HTERT RPE-1 (cell line): ENCODE results near the gene ANKHD1.
"Not testable (repeated sequence)": the region's sequence is repeated elsewhere in the genome, so short reads cannot be mapped to it uniquely, and the experiment has no call there.

Experiments used
- in situ Hi-C: fragments of 300-500 bp; cut with MboI; formaldehyde crosslinking; loops from 4 replicates; pipeline ENCODE4 v1.14.3; 2020; ENCODE audit warnings: low sequenced_read_pairs

ANKHD1 gene

GRCh38 chr5:140421375-140421774 lies 19.7 kb downstream of the ANKHD1 start:
- in situ Hi-C loops, result not testable (repeated sequence)

GRCh38 chr5:140423609-140424008 lies 22.0 kb downstream of the ANKHD1 start:
- in situ Hi-C loops, result no loop called here

- in situ Hi-C loops, result no loop called here
Observed at GRCh38 chr5:140424135-140424534, 22.5 kb downstream of the ANKHD1 start.

GRCh38 chr5:140427726-140428125 lies 26.1 kb downstream of the ANKHD1 start:
- in situ Hi-C loops, result not testable (repeated sequence)

GRCh38 chr5:140429724-140430123 lies 28.1 kb downstream of the ANKHD1 start:
- in situ Hi-C loops, result no loop called here

GRCh38 chr5:140432212-140432611 lies 30.6 kb downstream of the ANKHD1 start:
- in situ Hi-C loops, result no loop called here

- in situ Hi-C loops, result no loop called here
Observed at GRCh38 chr5:140432916-140433315, 31.3 kb downstream of the ANKHD1 start.

- in situ Hi-C loops, result not testable (repeated sequence)
Observed at GRCh38 chr5:140457368-140457767, 55.7 kb downstream of the ANKHD1 start.

- in situ Hi-C loops, result no loop called here
Observed at GRCh38 chr5:140466981-140467742, 65.5 kb downstream of the ANKHD1 start.

- in situ Hi-C loops, result no loop called here
Observed at GRCh38 chr5:140468188-140468587, 66.6 kb downstream of the ANKHD1 start.

- in situ Hi-C loops, result no loop called here
Observed at GRCh38 chr5:140469259-140469658, 67.6 kb downstream of the ANKHD1 start.

- in situ Hi-C loops, result no loop called here
Observed at GRCh38 chr5:140480310-140481014, 78.8 kb downstream of the ANKHD1 start.

GRCh38 chr5:140481758-140482157 lies 80.1 kb downstream of the ANKHD1 start:
- in situ Hi-C loops, result no loop called here

GRCh38 chr5:140483055-140483454 lies 81.4 kb downstream of the ANKHD1 start:
- in situ Hi-C loops, result no loop called here

GRCh38 chr5:140488141-140488540 lies 86.5 kb downstream of the ANKHD1 start:
- in situ Hi-C loops, result not testable (repeated sequence)

GRCh38 chr5:140488914-140489313 lies 87.3 kb downstream of the ANKHD1 start:
- in situ Hi-C loops, result no loop called here

- in situ Hi-C loops, result no loop called here
Observed at GRCh38 chr5:140497897-140498296, 96.3 kb downstream of the ANKHD1 start.

GRCh38 chr5:140498591-140498990 lies 97.0 kb downstream of the ANKHD1 start:
- in situ Hi-C loops, result no loop called here

- in situ Hi-C loops, result no loop called here
Observed at GRCh38 chr5:140502834-140503233, 101.2 kb downstream of the ANKHD1 start.

GRCh38 chr5:140509898-140510297 lies 108.3 kb downstream of the ANKHD1 start:
- in situ Hi-C loops, result no loop called here

GRCh38 chr5:140513124-140513523 lies 111.5 kb downstream of the ANKHD1 start:
- in situ Hi-C loops, result no loop called here

- in situ Hi-C loops, result no loop called here
Observed at GRCh38 chr5:140524003-140524402, 122.4 kb downstream of the ANKHD1 start.
